OCI-LY7 (cell line): Measurements from ENCODE around the gene TALDO1.

Experiments used
- EZH2phosphoT487 ChIP-seq: fragments of 200-600 bp; sonication (generic); IDR thresholded peaks from 2 replicates; pipeline ENCODE4 v1.6.1; 2018; ENCODE audit warnings: low read depth, borderline replicate concordance, mild to moderate bottlenecking, mixed run types, antibody characterized with exemption, low read length, moderate library complexity, mixed read lengths
- TF ChIP-seq, protein P1 (sequence below): fragments of 200-600 bp; sonication (generic); conservative IDR thresholded peaks from 2 replicates; pipeline ENCODE4 v1.5.1; 2014; ENCODE audit warnings: mild to moderate bottlenecking, antibody characterized with exemption, low read length, moderate library complexity, mixed read lengths

DNA sequence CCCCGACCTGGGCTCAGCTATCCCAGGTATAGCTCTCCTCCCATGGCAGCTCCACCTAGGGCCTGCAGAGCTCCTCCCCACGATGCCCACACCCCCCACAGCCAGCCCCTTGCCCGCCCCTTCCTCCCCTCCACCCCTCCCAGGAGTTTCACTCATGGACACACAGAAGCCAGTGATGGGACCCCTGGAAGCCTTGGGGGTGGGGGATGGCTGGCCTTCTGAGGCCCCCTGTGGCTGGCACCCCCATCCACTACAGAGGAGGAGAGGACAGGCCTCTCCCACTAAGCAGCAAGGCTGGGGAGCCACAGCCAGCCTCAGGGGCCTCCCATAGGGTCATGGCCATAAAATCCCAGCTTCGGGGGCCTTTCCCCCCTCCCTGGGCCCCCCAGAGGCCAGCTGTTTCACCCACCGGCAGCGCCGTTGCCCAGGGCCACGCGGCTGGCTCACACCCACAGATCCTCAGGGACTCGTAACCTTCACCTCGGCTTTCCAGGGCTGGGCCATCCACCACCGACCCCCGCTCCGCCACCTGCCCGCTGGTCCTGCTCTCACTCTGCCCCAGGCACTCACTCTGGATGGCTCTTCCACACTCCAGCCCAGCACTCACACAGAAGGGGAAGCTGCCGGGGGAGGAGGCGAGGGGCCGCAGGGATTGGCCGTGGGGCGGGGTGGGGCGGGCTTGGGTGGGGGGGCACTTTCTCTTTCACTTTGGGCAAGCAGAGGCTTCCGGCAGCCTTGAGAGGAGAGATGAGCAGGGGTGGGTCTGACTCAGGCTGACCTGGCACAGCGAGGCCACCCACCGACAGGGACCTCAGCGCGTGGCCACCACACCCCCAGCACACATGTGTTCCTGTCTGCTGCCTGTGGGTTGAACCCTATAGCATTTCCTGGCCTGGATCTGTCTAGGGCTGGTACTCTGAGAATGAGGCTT, 48.6 kb downstream of the TALDO1 start:
- TF ChIP-seq, protein P1, sequence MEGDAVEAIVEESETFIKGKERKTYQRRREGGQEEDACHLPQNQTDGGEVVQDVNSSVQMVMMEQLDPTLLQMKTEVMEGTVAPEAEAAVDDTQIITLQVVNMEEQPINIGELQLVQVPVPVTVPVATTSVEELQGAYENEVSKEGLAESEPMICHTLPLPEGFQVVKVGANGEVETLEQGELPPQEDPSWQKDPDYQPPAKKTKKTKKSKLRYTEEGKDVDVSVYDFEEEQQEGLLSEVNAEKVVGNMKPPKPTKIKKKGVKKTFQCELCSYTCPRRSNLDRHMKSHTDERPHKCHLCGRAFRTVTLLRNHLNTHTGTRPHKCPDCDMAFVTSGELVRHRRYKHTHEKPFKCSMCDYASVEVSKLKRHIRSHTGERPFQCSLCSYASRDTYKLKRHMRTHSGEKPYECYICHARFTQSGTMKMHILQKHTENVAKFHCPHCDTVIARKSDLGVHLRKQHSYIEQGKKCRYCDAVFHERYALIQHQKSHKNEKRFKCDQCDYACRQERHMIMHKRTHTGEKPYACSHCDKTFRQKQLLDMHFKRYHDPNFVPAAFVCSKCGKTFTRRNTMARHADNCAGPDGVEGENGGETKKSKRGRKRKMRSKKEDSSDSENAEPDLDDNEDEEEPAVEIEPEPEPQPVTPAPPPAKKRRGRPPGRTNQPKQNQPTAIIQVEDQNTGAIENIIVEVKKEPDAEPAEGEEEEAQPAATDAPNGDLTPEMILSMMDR = no peak
- no peak for TF ChIP-seq EZH2phosphoT487
